GM19023 (cell line): ENCODE results near the gene VMP1.
"Not testable (repeated sequence)": the region's sequence is repeated elsewhere in the genome, so short reads cannot be mapped to it uniquely, and the experiment has no call there.

Source experiments
- ATAC-seq: cut with Tn5 transposase; IDR thresholded peaks from one replicate; pipeline ENCODE4 v1.9.1; 2021; ENCODE audit warnings: mild to moderate bottlenecking, moderate library complexity; ENCODE audit not compliant: unreplicated experiment

The VMP1 gene

GRCh38 chr17:59776577-59776976, 69.1 kb downstream of the VMP1 start:
- ATAC-seq: no peak

GRCh38 chr17:59777033-59777432, 69.6 kb downstream of the VMP1 start:
- no peak for ATAC-seq

- ATAC-seq: no peak
These were observed 71.5 kb downstream of the VMP1 start for GRCh38 chr17:59778996-59779395.

- no peak for ATAC-seq
These were observed 72.1 kb downstream of the VMP1 start for GRCh38 chr17:59779521-59779920.

GRCh38 chr17:59780548-59780947, 73.1 kb downstream of the VMP1 start:
- ATAC-seq: not testable (repeated sequence)

- ATAC-seq: no peak
These were observed 76.0 kb downstream of the VMP1 start for GRCh38 chr17:59783221-59784047.

- ATAC-seq: no peak
These were observed 77.8 kb downstream of the VMP1 start for GRCh38 chr17:59785091-59785799.

GRCh38 chr17:59786213-59786535, 78.7 kb downstream of the VMP1 start:
- ATAC-seq: no peak

- ATAC-seq: peak; percentile 86
These were observed 79.3 kb downstream of the VMP1 start for GRCh38 chr17:59786536-59787319.

GRCh38 chr17:59789849-59790248, 82.4 kb downstream of the VMP1 start:
- ATAC-seq: not testable (repeated sequence)

GRCh38 chr17:59790418-59790817, 83.0 kb downstream of the VMP1 start:
- not testable (repeated sequence) for ATAC-seq

GRCh38 chr17:59790910-59791309, 83.5 kb downstream of the VMP1 start:
- no peak for ATAC-seq

GRCh38 chr17:59791603-59792457, 84.4 kb downstream of the VMP1 start:
- no peak for ATAC-seq

GRCh38 chr17:59792458-59792823, 85.0 kb downstream of the VMP1 start:
- ATAC-seq: not testable (repeated sequence)

- ATAC-seq: no peak
These were observed 85.8 kb downstream of the VMP1 start for GRCh38 chr17:59793205-59793604.

GRCh38 chr17:59796138-59796537, 88.7 kb downstream of the VMP1 start:
- no peak for ATAC-seq

- ATAC-seq: no peak
These were observed 89.3 kb downstream of the VMP1 start for GRCh38 chr17:59796785-59797205.

- no peak for ATAC-seq
These were observed 90.7 kb downstream of the VMP1 start for GRCh38 chr17:59798111-59798510.

- no peak for ATAC-seq
These were observed 93.1 kb downstream of the VMP1 start for GRCh38 chr17:59800530-59800942.

GRCh38 chr17:59802160-59802559, 94.7 kb downstream of the VMP1 start:
- no peak for ATAC-seq
